Stimulated activated CD8-positive, alpha-beta memory T cell treated with anti-CD3 and anti-CD28 coated beads, Interleukin-2, amount 100 ng/mL, for 1 hour (primary cell): ENCODE results near the gene RNF31.

Experiments
- DNase-seq, 2 donors: peaks; one replicate each; pipeline ENCODE4 v3.0.0-alpha.2; 2020; ENCODE audit warnings: low read depth in 2 of 2

The RNF31 gene

GRCh38 chr14:24159777-24160498, 12.6 kb downstream of the RNF31 start:
- DNase-seq: no peak

GRCh38 chr14:24160499-24160849, 13.2 kb downstream of the RNF31 start:
- no peak for DNase-seq

GRCh38 chr14:24160850-24161804, 13.8 kb downstream of the RNF31 start, which contains the start of gene IRF9:
Gene IRF9, plus strand, starts transcription at chr14:24161265. Its CDS starts 880 bp downstream, at chr14:24162145.
- peak; percentile 96 to 97 for DNase-seq

DNA sequence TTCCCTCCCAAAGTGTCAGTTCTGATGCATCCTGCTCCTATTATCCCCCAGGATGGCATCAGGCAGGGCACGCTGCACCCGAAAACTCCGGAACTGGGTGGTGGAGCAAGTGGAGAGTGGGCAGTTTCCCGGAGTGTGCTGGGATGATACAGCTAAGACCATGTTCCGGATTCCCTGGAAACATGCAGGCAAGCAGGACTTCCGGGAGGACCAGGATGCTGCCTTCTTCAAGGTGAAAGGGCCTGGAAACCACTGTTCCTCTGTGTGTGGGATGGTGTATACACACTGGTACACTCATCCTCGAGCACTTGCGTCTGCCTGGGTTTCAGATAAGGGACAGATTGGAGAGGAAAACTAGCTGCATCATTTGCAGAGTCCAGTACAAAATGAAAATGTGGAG, 14.8 kb downstream of the RNF31 start:
- no peak for DNase-seq

- DNase-seq: no peak
These were observed 17.3 kb downstream of the RNF31 start for GRCh38 chr14:24164518-24164991.

- no peak for DNase-seq
These were observed 18.5 kb downstream of the RNF31 start for GRCh38 chr14:24165785-24166184.

DNA sequence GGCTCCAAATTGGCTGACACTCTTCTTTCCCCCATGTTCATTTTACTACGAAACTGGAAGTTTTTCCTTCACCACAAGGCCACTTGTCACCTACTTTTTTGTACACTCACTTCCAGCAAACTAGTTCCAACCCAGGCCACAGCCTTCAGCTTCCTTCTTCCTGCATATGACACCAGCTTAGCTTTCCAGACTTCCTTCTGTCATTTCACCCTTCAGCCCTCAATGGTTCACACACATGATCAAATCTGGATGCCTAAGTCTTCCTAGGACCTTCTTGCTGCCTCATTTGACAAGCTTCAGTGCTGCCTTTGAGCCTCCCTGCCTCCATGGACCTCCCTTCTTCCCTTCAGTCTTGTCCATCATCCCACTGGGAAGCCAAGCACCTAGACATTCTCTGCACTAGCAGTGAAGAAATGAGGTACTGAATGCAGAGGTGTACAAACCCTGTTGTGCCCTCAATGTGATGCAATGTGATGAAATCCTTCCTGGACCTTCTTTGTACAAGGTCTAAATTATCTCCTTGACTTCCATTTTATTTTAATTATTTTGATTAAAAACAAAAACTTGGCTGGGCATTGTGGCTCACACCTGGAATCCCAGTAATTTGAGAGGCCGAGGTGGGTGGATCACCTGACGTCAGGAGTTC, 20.3 kb downstream of the RNF31 start:
- no peak for DNase-seq

- DNase-seq: peak; percentile 43 to 58
These were observed 24.3 kb downstream of the RNF31 start, which contains the start of gene REC8 for GRCh38 chr14:24171422-24172260. Gene REC8, plus strand, starts transcription at chr14:24172080. Its CDS starts 473 bp downstream, at chr14:24172553.

DNA sequence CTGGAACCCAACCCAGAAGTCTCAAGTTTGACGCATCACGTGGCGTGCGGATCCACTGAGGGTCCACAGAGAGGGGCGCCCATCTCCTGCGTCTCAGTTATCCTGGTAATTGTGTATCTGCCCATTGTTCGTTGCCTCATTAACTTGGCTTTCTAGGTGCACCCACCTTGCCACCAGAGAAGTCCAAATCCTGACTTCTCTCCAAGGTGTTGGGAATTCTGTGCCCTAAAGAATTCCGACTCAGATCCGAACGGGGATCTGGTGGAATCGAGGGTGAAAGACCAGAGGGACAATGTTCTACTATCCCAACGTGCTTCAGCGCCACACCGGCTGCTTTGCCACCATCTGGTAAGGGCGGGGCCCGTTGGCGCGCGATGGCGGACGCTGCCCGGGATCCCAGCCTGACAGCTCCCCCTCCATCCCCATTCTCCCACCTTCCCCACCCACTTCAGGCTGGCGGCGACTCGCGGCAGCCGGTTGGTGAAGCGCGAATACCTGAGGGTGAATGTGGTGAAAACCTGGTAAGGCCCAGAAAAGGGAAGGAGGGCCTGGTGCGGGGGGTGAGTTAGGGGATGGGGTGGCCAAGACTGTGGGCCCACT, 25.1 kb downstream of the RNF31 start:
- DNase-seq: no peak

GRCh38 chr14:24172871-24173281, 25.6 kb downstream of the RNF31 start:
- DNase-seq: no peak

- no peak for DNase-seq
These were observed 29.3 kb downstream of the RNF31 start for GRCh38 chr14:24176599-24176998.

DNA sequence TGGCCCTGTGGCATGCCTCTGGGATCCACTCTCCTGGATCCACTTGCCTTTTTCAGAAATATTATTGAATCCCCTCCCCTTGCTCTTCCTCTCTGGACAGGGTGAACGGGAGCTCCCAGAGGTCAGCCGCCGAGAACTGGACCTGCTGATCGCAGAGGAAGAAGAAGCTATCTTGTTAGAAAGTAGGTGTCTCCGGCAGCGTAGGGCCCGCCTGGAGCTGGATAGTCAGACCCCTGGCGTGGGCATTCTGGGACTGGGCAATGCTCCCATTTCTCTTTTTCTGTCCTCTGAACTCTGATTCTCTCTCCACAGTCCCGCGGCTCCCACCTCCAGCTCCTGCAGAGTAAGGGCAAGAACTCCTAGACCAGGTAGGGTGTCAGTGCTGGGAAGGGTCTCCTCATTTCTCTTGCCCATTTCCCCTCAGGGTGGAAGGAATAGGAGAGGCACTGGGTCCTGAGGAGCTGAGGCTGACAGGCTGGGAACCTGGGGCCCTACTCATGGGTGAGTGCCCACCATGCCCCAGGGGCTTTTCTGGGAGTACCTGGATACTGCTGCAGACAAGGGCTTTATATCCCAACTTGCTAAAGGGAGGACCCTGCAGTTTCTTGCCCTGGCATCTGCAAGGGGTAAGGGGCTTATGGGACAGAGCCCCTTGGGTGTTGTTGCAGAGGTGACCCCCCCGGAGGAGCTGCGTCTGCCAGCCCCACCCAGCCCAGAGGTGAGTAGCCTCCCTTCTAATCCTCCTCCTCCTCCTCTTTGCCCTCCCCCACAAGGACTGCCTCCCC, 29.9 kb downstream of the RNF31 start:
- DNase-seq: no peak

- DNase-seq: no peak
These were observed 30.6 kb downstream of the RNF31 start for GRCh38 chr14:24177891-24178290.

DNA sequence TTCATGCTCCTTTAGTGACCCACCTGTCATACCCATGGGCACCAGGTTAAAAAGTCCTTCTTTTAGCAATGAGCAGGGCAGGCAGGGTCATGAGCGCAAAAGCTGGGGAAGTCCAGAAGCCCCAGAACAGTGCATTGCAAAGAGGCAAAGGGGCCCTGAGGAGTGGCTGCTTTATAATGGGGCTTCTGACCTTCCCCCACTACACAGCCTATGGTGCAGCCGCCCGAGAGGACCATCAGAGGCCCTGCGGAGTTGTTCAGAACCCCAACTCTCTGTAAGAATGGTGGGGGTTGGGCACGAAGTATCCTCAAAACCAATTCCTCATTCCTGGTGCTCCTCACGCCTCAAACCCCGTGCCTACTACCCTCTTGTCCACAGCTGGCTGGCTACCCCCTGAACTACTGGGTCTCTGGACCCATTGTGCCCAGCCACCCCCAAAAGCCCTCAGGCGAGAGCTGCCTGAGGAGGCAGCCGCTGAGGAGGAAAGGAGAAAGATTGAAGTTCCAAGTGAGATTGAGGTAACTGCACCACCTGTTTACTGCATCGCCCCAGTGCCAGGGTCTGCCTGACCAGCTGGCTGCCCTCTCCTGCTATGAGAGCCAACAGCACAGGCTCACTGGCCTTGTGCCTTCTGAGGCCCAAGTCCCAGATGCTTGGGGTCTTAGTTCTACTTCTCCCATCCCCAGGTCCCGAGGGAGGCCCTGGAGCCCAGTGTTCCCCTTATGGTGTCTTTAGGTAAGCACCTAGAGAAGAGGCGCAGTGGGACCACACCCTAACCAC, 31.3 kb downstream of the RNF31 start:
- no peak for DNase-seq

DNA sequence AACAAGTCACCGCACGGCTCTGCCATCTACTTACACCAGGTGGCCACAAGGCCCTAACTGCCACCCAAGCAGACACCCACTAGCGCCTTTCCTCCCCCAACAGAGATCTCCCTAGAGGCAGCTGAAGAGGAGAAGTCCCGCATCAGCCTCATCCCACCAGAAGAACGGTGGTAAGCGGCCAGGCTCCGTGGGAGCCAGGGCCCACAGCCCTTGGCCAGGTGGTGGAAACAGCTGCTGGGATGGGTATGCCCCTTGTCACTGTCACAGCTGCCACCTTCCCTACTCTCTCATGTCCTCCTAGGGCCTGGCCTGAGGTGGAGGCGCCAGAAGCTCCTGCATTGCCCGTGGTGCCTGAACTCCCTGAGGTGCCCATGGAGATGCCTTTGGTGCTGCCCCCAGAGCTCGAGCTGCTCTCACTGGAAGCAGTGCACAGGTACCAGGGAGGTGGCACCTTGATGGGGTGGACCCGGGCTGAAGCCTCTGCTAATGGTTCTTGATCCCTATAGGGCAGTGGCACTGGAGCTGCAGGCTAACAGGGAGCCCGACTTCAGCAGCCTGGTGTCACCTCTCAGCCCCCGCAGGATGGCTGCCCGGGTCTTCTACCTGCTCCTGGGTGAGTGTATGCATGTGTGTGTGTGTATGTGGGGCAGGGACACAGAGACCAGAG, 32.1 kb downstream of the RNF31 start:
- no peak for DNase-seq

GRCh38 chr14:24179961-24180796, 32.9 kb downstream of the RNF31 start:
- DNase-seq: no peak

GRCh38 chr14:24181371-24182077, 34.2 kb downstream of the RNF31 start:
- no peak for DNase-seq
